Hematopoietic multipotent progenitor cell (in vitro differentiated cells): Measurements from ENCODE around the gene EMILIN1. TPM values are rescaled to one million over a fixed set of nuclear protein-coding genes. Genes with fewer than 3 reads are reported as not detected.

ENCODE experiments used
- DNase-seq, 3 donors: peaks; one replicate each; pipeline ENCODE4 v3.0.0-alpha.2; 2011 to 2015; ENCODE audit warnings: low read depth in 2 of 3, low spot score in 2 of 3
- total RNA-seq: library from RNA; depleted of rRNA; stranded (reverse); fragments of >200 nt; gene quantifications from one replicate; pipeline ENCODE4 v1.2.3, GENCODE V29; 2012

Gene EMILIN1
- 31.2 TPM for total RNA-seq

DNA sequence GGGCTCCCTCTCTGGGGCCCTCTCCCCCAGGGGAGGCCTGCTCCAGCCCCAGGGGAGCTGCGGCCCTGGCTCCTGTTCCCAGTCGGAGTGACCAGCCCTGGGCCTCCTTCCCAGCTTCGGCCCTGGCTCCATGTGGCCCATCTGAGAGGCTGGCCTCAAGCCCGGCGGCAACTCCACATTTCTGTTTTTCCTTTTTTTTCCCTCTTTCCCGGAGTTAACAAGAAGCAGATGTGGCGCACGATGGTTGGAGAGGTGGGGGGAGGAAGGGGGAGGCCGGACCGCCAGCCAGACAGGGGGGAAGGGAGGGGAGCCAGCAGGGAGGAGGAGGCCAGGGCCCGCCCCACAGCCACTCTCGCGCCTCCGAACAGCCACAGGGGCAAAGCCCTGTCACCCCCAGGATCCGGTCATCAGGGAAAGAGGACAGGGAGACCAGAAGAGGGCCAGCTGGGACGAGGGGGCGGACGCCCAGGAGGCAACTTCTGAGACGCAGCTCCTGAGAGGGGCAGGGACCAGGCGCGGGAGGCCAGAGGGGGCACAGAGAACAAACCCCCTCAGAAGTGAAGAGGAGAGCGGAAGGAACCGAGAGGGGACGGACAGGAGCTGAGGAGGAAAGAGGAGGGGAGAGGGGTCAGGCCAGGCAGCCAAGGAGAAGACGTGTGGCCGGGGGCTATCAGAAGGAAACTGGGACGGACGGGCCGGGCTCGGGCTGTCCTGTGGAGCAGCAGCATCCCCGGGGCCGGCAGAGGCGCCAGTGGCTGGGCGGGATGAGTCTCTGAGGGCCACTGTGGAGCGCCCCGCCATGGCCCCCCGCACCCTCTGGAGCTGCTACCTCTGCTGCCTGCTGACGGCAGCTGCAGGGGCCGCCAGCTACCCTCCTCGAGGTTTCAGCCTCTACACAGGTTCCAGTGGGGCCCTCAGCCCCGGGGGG lies at the start of gene EMILIN1:
Gene EMILIN1, plus strand, starts transcription at position 349 of the 928 bp plus-strand sequence. Its CDS starts 451 bp downstream, at position 800.
- DNase-seq = no peak

GRCh38 chr2:27029051-27029450 lies 49.4 kb upstream of the EMILIN1 start:
- DNase-seq = no peak

DNA sequence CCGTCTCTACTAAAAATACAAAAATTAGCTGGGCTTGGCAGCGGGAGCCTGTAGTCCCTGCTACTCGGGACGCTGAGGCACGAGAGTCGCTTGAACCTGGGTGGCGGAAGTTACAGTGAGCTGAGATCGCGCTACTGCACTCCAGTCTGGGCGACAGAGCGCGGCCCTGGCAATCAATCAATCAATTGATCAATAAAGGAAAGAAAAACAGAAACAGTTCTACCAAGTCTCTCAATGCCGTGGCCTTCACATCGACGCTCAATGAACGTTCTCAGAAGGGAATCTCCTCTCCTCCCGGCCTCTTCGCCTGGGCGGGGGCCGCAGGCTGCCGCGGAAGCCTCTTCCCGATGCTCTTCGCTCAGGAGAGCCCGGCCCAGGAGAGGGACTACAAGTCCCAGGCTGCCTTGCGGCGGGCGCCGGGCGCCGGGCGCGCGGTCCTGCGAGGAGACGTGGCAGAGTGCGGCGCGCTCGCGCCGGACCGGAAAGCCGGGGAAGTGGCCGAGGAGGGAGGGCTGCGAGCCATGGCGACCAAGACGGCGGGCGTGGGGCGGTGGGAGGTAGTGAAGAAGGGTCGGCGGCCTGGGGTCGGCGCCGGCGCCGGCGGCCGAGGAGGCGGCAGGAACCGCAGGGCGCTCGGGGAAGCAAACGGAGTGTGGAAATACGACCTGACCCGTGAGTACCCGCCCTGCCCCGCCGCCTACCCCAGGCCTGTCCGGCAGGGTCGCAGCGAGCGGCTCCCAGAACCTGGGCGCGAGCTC lies 45.7 kb upstream of the EMILIN1 start, which contains the start of gene TMEM214:
Gene TMEM214, plus strand, starts transcription at position 471 of the 758 bp plus-strand sequence. Its CDS starts 51 bp downstream, at position 522.
- DNase-seq = peak; percentile 46 to 62 (median 51)

DNA sequence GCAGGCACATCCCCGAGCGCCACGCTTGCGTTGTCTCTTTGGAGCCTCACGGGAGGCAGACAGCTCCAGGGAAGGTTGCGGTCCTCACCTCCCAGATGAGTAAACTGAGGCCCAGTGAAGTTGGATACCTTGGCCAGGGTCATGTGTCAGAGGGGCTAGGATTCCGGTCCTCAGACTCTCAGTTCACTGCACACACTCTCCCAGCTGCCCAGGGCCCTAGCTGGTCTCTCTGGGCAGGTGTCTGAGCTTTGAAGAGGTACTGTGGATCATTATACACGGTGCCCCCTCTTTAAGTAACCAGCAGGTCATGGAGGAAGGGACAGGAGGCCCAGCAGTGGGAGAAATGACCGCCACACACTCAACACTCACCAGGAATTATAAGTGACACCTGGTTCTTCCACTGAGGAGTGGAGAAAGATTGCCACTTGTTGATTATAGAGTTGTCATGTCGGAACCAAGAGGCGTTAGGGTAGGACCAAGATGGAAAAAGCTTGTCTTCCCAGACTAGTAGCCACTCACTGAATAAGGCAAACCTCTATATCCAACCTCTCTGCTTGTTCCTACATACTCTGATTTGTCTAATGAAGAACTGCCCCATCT lies 45.1 kb upstream of the EMILIN1 start:
- no peak for DNase-seq

GRCh38 chr2:27038012-27038411 lies 40.4 kb upstream of the EMILIN1 start:
- DNase-seq = no peak

DNA sequence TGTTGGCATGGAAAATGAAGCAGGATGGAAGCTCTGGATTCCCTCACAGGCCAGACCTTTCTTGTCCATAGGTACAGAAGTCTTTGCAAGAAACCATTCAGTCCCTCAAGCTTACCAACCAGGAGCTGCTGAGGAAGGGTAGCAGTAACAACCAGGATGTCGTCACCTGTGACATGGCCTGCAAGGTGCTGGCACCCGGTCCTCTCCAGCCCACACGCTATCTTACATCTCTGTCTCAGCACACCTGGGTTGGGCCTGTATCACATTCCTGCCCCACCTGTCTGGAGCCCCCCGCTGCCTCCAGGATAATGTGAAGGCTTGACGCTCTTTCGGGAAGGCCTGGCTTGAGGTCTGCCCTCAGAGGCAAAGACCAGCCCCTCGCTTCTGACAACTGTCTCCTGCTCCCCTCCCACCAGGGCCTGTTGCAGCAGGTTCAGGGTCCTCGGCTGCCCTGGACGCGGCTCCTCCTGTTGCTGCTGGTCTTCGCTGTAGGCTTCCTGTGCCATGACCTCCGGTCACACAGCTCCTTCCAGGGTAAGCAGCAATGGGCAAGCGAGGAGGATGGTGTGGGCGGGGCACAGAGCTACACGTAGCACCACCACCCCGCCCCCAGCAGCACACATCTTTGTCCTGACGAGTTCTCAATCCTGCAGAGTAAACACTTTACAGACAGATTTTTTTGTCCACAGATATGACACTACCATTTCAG lies 39.6 kb upstream of the EMILIN1 start:
- no peak for DNase-seq

DNA sequence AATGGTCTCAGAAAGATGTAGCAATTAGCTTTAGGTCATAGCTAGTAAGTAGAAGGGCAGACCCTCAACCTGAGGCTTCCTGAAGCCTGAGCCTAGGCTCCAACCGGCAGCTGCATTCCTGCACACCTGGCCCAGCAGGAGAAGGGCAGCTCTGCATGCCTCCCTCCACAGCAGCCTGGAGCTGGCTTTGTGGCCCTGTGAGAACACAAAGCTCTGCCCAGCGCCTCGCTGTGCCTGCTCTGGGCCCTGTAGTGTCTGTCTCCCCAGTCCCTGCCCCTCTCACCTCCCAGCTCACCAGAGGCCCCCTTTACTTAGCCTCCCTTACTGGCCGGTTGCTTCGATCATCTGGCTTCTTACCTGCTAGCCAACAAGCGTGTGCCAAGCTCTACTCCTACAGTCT lies 39.0 kb upstream of the EMILIN1 start:
- no peak for DNase-seq

DNA sequence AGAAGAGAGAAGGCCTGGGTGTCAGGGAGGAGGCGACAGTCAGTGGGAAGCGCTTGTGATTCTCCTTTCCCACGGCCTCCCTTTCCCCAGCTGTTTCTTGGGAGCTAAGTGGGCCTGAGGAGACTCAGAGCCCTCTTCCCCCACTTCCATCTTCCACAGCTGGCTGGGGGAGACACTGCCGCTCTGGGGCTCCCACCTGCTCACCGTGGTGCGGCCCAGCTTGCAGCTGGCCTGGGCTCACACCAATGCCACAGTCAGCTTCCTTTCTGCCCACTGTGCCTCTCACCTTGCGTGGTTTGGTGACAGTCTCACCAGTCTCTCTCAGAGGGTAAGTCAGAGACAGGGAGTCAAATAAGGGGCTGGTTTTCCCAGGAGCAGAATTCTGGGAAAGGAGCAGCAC lies 38.5 kb upstream of the EMILIN1 start:
- DNase-seq = no peak

- no peak for DNase-seq
These were observed 38.1 kb upstream of the EMILIN1 start for GRCh38 chr2:27040282-27040681.

- DNase-seq = no peak
These were observed 36.7 kb upstream of the EMILIN1 start for GRCh38 chr2:27041752-27042151.

GRCh38 chr2:27042159-27042661 lies 36.2 kb upstream of the EMILIN1 start:
- DNase-seq = no peak

DNA sequence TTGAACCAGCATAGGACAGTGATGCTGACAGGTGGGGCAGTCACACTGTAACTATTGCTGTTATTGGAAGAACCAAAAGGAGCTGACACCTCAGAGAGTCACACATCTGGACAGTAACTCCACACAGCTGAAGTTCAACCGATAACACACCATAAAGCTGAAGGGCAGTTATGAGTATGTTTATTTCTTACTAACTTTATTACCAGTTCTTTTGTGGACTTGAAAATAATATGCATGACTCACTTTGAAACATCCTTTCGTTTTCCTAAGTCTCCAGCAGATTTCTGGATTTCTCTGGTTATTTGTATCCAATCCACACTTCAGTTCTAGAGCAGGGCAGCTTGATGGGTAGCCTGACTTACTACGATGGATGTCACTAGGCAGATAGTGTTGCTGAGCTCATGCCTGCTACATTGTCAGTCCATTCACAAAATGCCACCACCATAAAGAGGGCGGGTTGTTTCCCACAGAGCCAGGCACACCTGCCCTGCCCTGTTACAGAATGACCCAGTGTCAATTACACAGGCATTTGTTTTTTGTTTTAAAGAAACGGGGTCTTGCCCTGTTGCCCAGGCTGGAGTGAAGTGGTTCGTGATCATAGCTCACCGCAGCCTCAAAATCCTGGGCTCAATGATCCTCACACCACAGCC lies 35.3 kb upstream of the EMILIN1 start:
- DNase-seq = no peak

GRCh38 chr2:27049422-27050280 lies 28.8 kb upstream of the EMILIN1 start:
- peak in 2 of 3 donors; percentile 68 to 76 for DNase-seq

- peak; percentile 90 to 97 (median 95) for DNase-seq
These were observed 28.0 kb upstream of the EMILIN1 start for GRCh38 chr2:27050281-27050995.

- peak; percentile 93 to 95 (median 95) for DNase-seq
These were observed 27.2 kb upstream of the EMILIN1 start, which contains the start of gene AGBL5 for GRCh38 chr2:27050996-27051901. Gene AGBL5 (plus strand): TSS chr2:27051668. CDS start chr2:27052959, 1,291 bp downstream.

GRCh38 chr2:27051902-27052645 lies 26.3 kb upstream of the EMILIN1 start:
- DNase-seq = peak in 1 of 3 donors; percentile 13
